ENCODE results near the gene LSR.

GRCh38 chr19:35246466-35247092, 2.2 kb upstream of the LSR start:
- TF ChIP-seq CTCF (IDR thresholded peaks at IDR 0.05), result no peak
- TF ChIP-seq POLR2A (IDR thresholded peaks at IDR 0.05), result no peak
